MCF 10A (cell line): ENCODE results near the gene IGLON5. TPM values are rescaled to one million over a fixed set of nuclear protein-coding genes. Genes with fewer than 3 reads are reported as not detected.
A peak's percentile ranks its signal among the peaks of the same experiment; 100 is the strongest.

Experiments used
- BruUV-seq: library from RNA; stranded (reverse); fragments of 400-500 nt; replicated peaks from 2 replicates; lab custom pipeline; 2021; lab: Mats Ljungman, UMichigan
- CTCF ChIA-PET: fragments of 300-600 bp; sonication (Branson Sonifier 250); formaldehyde crosslinking; extraction: SDS; loops from one replicate; lab custom pipeline; 2021; ENCODE audit warnings: antibody characterized with exemption, inconsistent platforms; lab: Yijun Ruan, JAX
- POLR2A ChIA-PET: fragments of 300-600, 350-650 bp; sonication (Branson Sonifier 250); formaldehyde crosslinking; extraction: SDS; loops from one replicate; lab custom pipeline; 2020; ENCODE audit warnings: antibody characterized with exemption, inconsistent platforms; lab: Yijun Ruan, JAX
- DNase-seq: peaks from one replicate; pipeline ENCODE4 v3.0.0-alpha.2; 2018; ENCODE audit not compliant: unreplicated experiment
- H3K27ac Mint-ChIP-seq: one replicate; pipeline ENCODE4 v1.8.0; 2022; ENCODE audit warnings: mild to moderate bottlenecking, low read depth, mixed read lengths; ENCODE audit not compliant: unreplicated experiment
- H3K27me3 Mint-ChIP-seq: one replicate; pipeline ENCODE4 v1.8.0; 2022; ENCODE audit warnings: mixed read lengths; ENCODE audit not compliant: insufficient read depth, unreplicated experiment
- H3K36me3 Mint-ChIP-seq: one replicate; pipeline ENCODE4 v1.8.0; 2022; ENCODE audit warnings: mild to moderate bottlenecking, moderate library complexity, mixed read lengths; ENCODE audit not compliant: insufficient read depth, unreplicated experiment
- H3K4me1 Mint-ChIP-seq: one replicate; pipeline ENCODE4 v1.8.0; 2022; ENCODE audit warnings: mixed read lengths; ENCODE audit not compliant: insufficient read depth, unreplicated experiment
- H3K4me3 Mint-ChIP-seq: one replicate; pipeline ENCODE4 v1.8.0; 2022; ENCODE audit warnings: mild to moderate bottlenecking, moderate library complexity, mixed read lengths; ENCODE audit not compliant: unreplicated experiment
- H3K9me3 Mint-ChIP-seq: one replicate; pipeline ENCODE4 v1.8.0; 2022; ENCODE audit warnings: mixed read lengths; ENCODE audit not compliant: unreplicated experiment
- CTCF ChIP-seq: fragments of 200-600 bp; IDR thresholded peaks from one replicate; pipeline ENCODE4 v1.8.0; 2022; ENCODE audit warnings: antibody characterized with exemption, mild to moderate bottlenecking; ENCODE audit not compliant: unreplicated experiment
- intact Hi-C: fragments of 100-400 bp; cut with micrococcal nuclease; formaldehyde crosslinking; loops from 2 replicates; pipeline ENCODE4 v1.14.1; 2022
- total RNA-seq: library from RNA; stranded (reverse); gene quantifications from 2 replicates; pipeline ENCODE4 v1.2.3, GENCODE V29; 2022

The IGLON5 gene
- total RNA-seq, 1 experiment from 2014 or later, result not detected

GRCh38 chr19:51354103-51354741 is 42.8 kb downstream of the IGLON5 start:
- DNase-seq, result no peak
- H3K4me1 Mint-ChIP-seq, result peaks cover under 1% of the 10 kb centered on the region
- no peaks in the 10 kb centered on the region for H3K9me3 Mint-ChIP-seq
- H3K27ac Mint-ChIP-seq, result peak overlapping the region; percentile 19
- intact Hi-C loops, result no loop called here
- peaks cover 28% of the 10 kb centered on the region for H3K36me3 Mint-ChIP-seq
- ChIA-PET CTCF (interaction anchor here (0.6 kb wide), 1 partner anchor 10 kb away, joined by 3 read pairs; no protein-coding TSS in a partner anchor), POLR2A (interaction anchor here (1.0 kb wide), 1 partner anchor 11 kb away, joined by 4 read pairs; no protein-coding TSS in a partner anchor)
- no peak overlapping the region for H3K4me3 Mint-ChIP-seq
- H3K27me3 Mint-ChIP-seq, result no peaks in the 10 kb centered on the region
- BruUV-seq, result no TSS peak
- TF ChIP-seq CTCF, result no peak

DNA sequence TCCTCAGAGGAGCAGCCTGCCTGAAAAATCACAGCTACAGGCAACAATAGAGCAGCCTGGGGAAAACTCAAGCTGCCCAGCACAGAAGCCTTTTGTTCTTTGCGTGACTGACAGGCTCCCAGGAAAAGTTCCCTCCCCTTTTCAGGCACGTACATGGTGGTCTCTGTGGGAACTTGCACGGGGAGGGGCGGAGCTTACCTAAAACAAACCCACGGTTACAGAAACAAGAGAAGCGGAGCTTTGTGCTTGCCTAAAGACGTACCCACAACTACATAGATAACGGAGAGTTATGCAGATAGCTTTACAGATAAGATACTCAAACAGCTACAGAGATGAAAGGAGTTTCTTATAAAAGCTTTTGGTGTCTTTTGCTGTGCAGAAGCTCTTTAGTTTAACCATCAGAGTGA is 43.3 kb downstream of the IGLON5 start:
- H3K36me3 Mint-ChIP-seq, result peaks cover 23% of the 10 kb centered on the region
- H3K4me1 Mint-ChIP-seq, result peaks cover 6% of the 10 kb centered on the region
- H3K27ac Mint-ChIP-seq, result no peak overlapping the region

DNA sequence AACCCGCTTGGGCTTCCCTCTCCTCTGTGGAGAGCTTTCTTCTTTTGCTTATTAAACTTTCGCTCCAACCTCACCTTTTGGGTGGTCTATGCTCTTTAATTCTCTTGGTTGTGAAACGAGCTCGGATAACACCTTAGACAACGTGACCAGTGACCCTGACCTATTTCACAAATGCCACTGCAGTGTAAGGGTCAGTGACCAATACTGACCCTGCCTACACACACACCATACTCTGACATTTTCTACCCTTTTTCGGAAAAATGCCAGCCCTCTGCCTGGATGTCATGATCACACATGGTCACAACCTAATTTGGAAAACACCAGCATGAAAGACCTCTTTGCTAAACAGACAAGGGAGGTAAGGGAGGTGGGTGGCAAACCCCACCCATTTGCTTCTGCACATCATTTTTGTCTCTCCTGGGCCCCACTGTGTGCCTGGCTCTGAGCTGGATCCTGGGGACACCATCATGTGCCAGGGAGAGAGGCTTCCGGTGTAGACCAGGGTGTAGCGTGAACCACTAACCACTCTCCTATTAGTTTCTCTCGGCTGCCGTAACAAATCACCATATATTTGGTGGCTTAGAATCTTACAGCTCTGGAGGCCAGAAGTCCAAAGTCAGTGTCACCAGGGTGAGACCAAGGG is 44.8 kb downstream of the IGLON5 start:
- no peak overlapping the region for H3K4me3 Mint-ChIP-seq
- CTCF ChIA-PET, result interaction anchor here (0.5 to 1.1 kb wide), 3 partner anchors 16 to 301 kb away, joined by 3 to 4 read pairs (median 3); no protein-coding TSS in a partner anchor
- H3K27me3 Mint-ChIP-seq, result no peaks in the 10 kb centered on the region
- no TSS peak for BruUV-seq
- peaks cover 6% of the 10 kb centered on the region for H3K4me1 Mint-ChIP-seq
- H3K27ac Mint-ChIP-seq, result no peak overlapping the region
- intact Hi-C loops, result no loop called here
- DNase-seq, result no peak
- H3K36me3 Mint-ChIP-seq, result peaks cover 16% of the 10 kb centered on the region
- POLR2A ChIA-PET, result no interaction called here
- H3K9me3 Mint-ChIP-seq, result no peaks in the 10 kb centered on the region
- TF ChIP-seq CTCF, result no peak

More for the DNA sequence above, 43.3 kb downstream of the IGLON5 start:
- H3K9me3 Mint-ChIP-seq, result no peaks in the 10 kb centered on the region
- H3K4me3 Mint-ChIP-seq, result no peak overlapping the region
- DNase-seq, result no peak
- no TSS peak for BruUV-seq
- TF ChIP-seq CTCF, result no peak
- ChIA-PET CTCF (no interaction called here), POLR2A (interaction anchor here (1.0 kb wide), 1 partner anchor 11 kb away, joined by 4 read pairs; no protein-coding TSS in a partner anchor)
- intact Hi-C loops, result no loop called here
- H3K27me3 Mint-ChIP-seq, result no peaks in the 10 kb centered on the region

DNA sequence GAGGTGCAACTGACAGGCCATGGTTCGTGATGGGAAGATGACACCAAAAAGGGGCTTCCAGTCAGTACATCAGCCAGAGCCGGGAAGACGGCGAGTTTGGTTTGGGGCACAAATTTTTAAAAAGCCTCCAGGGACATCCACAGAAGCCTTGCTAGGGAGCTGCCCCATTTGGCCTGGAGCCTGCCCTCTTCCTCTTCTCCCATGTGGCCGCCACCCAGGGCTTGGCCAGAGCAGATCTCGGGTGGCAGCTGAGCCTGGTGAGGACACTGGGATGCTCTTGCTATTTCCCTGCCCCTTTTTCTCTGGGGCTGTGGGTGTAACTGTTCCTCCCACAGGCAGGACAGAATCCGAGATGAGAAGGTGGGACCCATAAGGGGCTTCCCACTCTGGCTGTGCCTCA is 46.5 kb downstream of the IGLON5 start:
- Mint-ChIP-seq H3K4me1 (peaks cover 10% of the 10 kb centered on the region), H3K27me3 (no peaks in the 10 kb centered on the region), H3K36me3 (peaks cover 11% of the 10 kb centered on the region), H3K27ac (no peak overlapping the region), H3K4me3 (no peak overlapping the region), H3K9me3 (no peaks in the 10 kb centered on the region)
- intact Hi-C loops, result no loop called here
- ChIA-PET POLR2A (no interaction called here), CTCF (interaction anchor here (1.0 to 1.3 kb wide), 2 partner anchors 17 to 20 kb away, joined by 3 to 5 read pairs; no protein-coding TSS in a partner anchor)
- no peak for TF ChIP-seq CTCF
- no TSS peak for BruUV-seq
- no peak for DNase-seq
